ENCODE data around the gene TSHZ1. TPM values are rescaled to one million over a fixed set of nuclear protein-coding genes. Genes with fewer than 3 reads are reported as not detected.

The TSHZ1 gene
- total and polyA plus RNA-seq, 2 experiments from 2014 or later: 0.23 to 0.38 TPM

GRCh38 chr18:75285876-75286275 lies 75.3 kb downstream of the TSHZ1 start (continued):
- TF ChIP-seq CTCF (conservative IDR thresholded peaks at IDR 0.05; ENCODE audit: low read depth in 2 of 2) (no peak), ZNF331 (CRISPR knock-in tag; IDR thresholded peaks at IDR 0.05; ENCODE audit: low read depth) (no peak), POLR2AphosphoS5 (IDR thresholded peaks at IDR 0.05; ENCODE audit: low read depth) (no peak), NANOG (IDR thresholded peaks at IDR 0.05; ENCODE audit: borderline replicate concordance) (no peak), ZNF114 (CRISPR knock-in tag; IDR thresholded peaks at IDR 0.05) (no peak), ETS1 (IDR thresholded peaks at IDR 0.05) (no peak), EZH2 (IDR thresholded peaks at IDR 0.05; ENCODE audit: low read depth, unreplicated experiment) (no peak), EZH2phosphoT487 (IDR thresholded peaks at IDR 0.05; ENCODE audit: unreplicated experiment) (no peak), CREB1 (CRISPR knock-in tag; IDR thresholded peaks at IDR 0.05; ENCODE audit: low read depth) (no peak), REST (IDR thresholded peaks at IDR 0.05; ENCODE audit: unreplicated experiment) (no peak), JUNB (IDR thresholded peaks at IDR 0.05; ENCODE audit: unreplicated experiment) (no peak)

- Mint-ChIP-seq H3K9me3 (no peaks in the 10 kb centered on the region; the same call in 2 of the 3 replicates), H3K27ac (no peak overlapping the region), H3K36me3 (ENCODE audit: low read depth) (peaks cover 3% of the 10 kb centered on the region; the same call in 1 of the 3 replicates), H3K4me1 (peaks cover 6% of the 10 kb centered on the region), H3K4me3 (no peak overlapping the region), H3K27me3 (ENCODE audit: insufficient read depth, low read depth, poor library complexity) (peaks cover 6% of the 10 kb centered on the region)
- H3K36me3 ChIP-seq (ENCODE audit: insufficient read depth): no peaks in the 10 kb centered on the region
- H3K4me3 ChIP-seq: no peak overlapping the region
- H3K27me3 ChIP-seq (ENCODE audit: insufficient read depth): no peaks in the 10 kb centered on the region
- ATAC-seq: no peak
- no peaks in the 10 kb centered on the region for H4K20me1 ChIP-seq (replicated peaks; ENCODE audit: insufficient read depth)
- DNase-seq (ENCODE audit: low spot score): no peak
- no peaks in the 10 kb centered on the region for H3K4me1 ChIP-seq (ENCODE audit: insufficient read depth)
- no peaks in the 10 kb centered on the region; the same call in 1 of the 2 replicates for H3K9me2 ChIP-seq (ENCODE audit: insufficient read depth)
- H3K4me2 ChIP-seq: no peak overlapping the region
- TF ChIP-seq REST (IDR thresholded peaks at IDR 0.05; ENCODE audit: unreplicated experiment): no peak
- no peaks in the 10 kb centered on the region for H3K79me2 ChIP-seq (replicated peaks; ENCODE audit: insufficient read depth)
- no peak overlapping the region for H2AFZ ChIP-seq
- H3K27ac ChIP-seq (ENCODE audit: low read depth): no peak overlapping the region
- H3F3A ChIP-seq (replicated peaks; ENCODE audit: low read depth): no peaks in the 10 kb centered on the region
Observed at GRCh38 chr18:75287006-75287405, 76.4 kb downstream of the TSHZ1 start.

All from GM23338 (cell line).